ENCODE results near the gene ANKRD13C.

GRCh38 chr1:70265946-70266345 is 88.6 kb downstream of the ANKRD13C start:
- TF ChIP-seq TAF1 (IDR thresholded peaks at IDR 0.05; ENCODE audit: borderline replicate concordance, insufficient read depth, low read length) = no peak
- no peak for TF ChIP-seq POLR2AphosphoS5 (IDR thresholded peaks at IDR 0.05; ENCODE audit: low read depth, low read length)
